HG03175 (cell line): Measurements from ENCODE around the gene TMEM86A.
A peak's percentile ranks its signal among the peaks of the same experiment; 100 is the strongest.

Experiments
- ATAC-seq: cut with Tn5 transposase; IDR thresholded peaks from one replicate; pipeline ENCODE4 v1.9.1; 2021; ENCODE audit warnings: mild to moderate bottlenecking, moderate library complexity; ENCODE audit not compliant: unreplicated experiment

TMEM86A gene

DNA sequence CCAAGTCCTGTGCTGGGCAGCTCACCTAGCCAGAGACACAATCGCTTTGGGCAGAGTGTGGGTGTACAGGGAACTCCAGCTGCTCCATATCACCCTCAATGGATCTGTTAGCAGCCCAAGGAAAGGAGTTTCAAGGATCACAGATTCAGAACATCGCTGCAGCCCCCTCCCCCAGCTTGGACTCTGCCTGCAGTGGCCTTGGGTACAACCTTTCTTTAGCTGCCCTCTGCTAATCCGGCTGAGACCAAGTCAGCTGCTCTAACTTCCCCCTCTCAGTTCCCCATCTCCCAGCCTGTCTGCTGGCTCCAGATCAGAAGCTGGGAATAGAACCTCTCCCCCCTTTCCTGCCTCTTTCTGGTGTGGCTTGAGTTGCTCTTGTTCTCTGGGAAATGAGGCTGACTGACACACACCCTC, 1.3 kb downstream of the TMEM86A start:
- ATAC-seq, result no peak

- no peak for ATAC-seq
These were observed 1.8 kb downstream of the TMEM86A start for GRCh38 chr11:18700375-18700774.

DNA sequence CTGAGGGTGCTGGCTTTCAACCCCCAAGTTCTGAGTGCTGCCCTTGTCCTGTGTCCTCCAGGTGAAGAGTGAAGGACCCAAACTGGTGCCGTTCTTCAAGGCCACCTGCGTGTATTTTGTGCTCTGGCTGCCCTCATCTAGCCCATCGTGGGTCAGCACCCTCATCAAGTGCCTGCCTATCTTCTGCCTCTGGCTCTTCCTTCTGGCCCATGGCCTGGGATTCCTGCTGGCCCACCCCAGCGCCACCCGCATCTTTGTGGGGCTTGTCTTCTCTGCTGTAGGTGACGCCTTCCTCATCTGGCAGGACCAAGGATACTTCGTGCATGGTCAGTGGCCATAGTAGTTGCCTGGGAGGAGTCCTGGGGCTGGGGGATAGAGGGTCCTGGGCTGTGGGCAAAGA, 2.3 kb downstream of the TMEM86A start:
- no peak for ATAC-seq

GRCh38 chr11:18701614-18702216, 3.1 kb downstream of the TMEM86A start:
- no peak for ATAC-seq

DNA sequence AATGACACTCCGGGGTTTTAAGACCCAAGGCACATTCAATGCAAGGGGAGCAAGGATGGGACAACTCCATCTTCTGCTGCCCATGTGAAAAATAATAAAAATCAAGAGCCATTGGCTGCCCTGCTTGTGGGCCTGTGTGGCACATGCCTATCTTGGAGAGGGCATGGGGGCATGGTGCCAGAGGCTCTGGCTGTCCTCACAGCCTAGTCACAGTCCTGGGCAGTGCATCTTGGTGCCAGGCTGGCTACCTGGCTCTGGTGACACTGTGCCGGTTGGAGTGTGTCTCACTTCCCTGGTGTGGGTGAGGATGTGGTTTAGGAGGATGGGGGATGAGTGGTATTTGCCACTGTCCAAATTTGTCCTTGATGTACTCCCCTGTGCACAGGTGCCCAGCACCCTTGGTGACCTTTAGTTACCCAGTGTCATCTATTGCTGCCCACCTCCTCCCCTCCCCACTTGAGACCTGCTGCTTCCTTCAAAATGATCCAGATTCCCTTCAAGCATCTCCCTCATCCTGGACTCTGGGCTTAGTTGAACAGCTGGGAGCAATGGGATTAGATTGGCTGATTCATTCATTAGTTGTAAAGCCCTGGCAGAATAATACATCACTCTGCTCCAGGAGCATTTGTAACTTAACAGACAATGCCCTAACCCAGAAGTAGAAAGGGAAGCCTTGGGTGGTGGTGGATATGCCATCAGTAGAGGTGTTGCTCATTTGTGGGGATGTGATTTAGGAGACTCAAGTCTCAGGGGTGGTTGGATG, 4.6 kb downstream of the TMEM86A start:
- no peak for ATAC-seq

DNA sequence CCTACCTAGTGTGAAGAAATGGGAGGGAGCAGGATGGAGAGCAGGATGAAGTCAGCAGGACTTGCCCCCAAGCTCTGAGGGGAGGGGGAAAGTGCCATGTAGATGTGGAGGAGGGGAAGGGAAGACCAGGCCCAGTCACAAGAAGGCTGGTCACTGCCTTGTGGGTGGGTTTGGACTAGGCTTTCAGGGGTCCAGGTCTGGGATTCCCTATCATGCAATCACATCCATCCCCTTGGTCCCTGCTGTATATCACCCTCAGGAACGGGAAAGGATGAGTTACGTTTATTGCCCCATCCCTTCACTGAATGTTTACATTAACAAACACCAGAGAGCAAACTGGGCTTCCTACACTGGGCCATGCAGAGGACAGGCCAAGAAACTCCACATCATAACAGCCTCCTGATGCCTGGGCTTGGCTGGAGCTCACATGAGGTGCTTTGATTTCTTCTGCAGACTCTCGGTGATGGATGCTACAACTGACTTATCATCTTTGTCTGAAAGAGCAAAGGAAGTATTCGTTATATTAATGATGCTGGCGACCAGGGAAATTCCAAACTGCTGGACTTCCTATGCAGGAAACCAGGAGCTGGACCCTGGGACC, 5.6 kb downstream of the TMEM86A start:
- no peak for ATAC-seq

GRCh38 chr11:18704698-18705097, 6.1 kb downstream of the TMEM86A start:
- ATAC-seq, result no peak

- ATAC-seq, result no peak
These were observed 7.2 kb downstream of the TMEM86A start for GRCh38 chr11:18705651-18706281.

DNA sequence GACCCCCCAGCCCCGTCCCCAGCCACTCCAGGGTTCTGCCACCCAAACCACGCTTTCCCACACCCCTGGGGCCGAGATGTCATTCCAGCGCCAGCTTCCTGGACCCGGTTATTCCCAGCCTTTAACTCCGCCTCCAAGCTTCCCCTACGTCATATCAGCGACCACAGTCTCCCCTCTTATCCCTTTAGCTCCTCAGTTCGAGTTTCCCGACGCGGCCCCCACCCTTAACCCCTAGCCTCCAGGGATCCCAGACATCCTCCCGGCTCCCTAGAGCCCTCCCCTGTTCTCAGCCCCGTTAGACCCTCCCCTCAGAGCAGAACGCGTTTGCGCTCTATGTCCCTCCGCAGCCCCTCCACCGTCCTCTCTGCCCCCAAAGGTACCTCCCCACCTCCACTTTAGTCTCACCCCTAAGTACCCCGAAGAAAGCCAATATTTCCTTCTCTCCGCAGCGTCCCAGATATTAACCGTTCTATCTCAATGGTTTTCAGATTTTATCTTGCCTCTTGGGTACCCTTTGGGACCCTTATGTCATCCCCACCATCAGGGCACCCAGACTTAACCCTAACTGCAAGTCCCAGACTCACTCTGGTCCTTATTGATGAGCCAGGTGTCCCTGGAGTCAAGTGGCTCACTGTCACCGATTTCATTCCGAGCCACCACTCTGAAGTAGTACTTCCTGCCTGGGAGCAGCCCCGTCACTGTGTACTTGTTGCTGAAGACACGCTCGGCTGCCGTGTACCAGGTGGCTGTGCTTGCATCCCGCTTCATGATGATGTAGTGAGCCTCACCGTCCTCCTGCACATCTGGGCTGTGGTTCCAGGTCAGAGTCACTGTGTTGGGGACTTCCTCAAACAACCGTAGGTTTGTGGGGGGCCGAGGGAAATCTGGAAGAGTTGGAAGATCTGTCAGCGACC, 8.0 kb downstream of the TMEM86A start:
- ATAC-seq, result peak; percentile 70

GRCh38 chr11:18707811-18708340, 9.3 kb downstream of the TMEM86A start:
- ATAC-seq, result no peak

GRCh38 chr11:18709414-18709813, 10.8 kb downstream of the TMEM86A start:
- no peak for ATAC-seq

DNA sequence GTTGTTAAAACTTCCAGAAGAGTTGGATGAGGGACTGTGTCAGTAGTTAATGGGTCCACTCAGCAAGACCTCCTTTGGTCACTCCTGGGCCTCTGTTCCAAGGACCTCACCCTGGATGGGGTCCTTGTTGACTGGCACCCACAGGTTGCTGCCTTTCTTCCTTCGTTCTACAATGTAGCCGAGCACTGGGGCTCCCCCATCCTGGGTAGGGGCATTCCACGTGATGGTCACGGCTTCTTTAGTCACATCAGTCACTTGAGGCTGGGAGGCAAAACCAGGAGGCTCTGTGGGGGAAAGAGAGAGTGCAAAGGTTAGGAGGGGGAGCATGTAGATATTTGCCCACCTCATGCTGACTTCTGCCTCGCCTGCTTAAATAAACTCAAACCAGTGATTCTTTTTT, 12.0 kb downstream of the TMEM86A start:
- no peak for ATAC-seq

- no peak for ATAC-seq
These were observed 15.3 kb downstream of the TMEM86A start for GRCh38 chr11:18713646-18714442.

GRCh38 chr11:18714443-18714780, 15.8 kb downstream of the TMEM86A start:
- no peak for ATAC-seq

- no peak for ATAC-seq
These were observed 16.9 kb downstream of the TMEM86A start for GRCh38 chr11:18715476-18715875.

- no peak for ATAC-seq
These were observed 21.7 kb downstream of the TMEM86A start for GRCh38 chr11:18720091-18720807.

DNA sequence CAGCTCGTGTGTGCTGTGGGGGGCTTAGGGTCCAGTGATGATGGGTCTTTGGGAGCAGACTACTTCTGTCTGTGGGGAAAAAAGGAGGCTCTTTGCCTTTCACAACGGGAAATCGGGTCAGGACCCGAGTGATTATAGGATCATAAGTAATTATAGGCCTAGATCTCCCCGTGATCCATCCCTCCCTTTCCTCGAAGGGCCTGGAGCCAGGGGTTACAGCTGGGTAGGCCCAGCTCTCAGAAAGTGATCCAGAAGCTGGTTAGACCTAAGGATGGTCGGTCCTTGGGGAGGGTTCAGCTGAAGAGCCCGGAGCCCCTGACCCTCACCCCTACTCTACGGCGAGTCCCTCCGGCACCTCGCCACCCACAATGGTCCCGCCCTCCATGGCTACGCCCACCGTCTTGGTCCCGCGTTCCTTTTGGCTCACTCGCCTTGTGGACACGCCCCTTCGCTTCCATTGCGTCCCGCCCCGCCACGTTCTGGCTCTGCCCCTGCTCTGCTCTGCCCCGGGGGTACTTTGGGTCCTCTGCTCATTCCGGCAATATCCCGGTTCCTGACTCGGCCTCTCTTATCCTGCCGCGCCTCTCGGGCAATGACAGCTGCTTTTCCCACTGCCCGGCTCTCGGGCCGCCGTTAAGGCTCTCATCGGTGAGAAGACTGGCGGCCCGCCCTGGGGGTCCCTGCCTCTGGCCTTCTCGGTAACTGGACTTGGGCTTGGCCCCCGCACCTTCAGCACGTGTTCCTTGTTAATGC, 22.4 kb downstream of the TMEM86A start:
- peak; percentile 58 for ATAC-seq

- ATAC-seq, result peak; percentile 61
These were observed 23.1 kb downstream of the TMEM86A start for GRCh38 chr11:18721561-18722292.
